ENCODE data around the gene CCNI.
"Not testable (repeated sequence)": the region's sequence is repeated elsewhere in the genome, so short reads cannot be mapped to it uniquely, and the experiment has no call there.

Gene CCNI

DNA sequence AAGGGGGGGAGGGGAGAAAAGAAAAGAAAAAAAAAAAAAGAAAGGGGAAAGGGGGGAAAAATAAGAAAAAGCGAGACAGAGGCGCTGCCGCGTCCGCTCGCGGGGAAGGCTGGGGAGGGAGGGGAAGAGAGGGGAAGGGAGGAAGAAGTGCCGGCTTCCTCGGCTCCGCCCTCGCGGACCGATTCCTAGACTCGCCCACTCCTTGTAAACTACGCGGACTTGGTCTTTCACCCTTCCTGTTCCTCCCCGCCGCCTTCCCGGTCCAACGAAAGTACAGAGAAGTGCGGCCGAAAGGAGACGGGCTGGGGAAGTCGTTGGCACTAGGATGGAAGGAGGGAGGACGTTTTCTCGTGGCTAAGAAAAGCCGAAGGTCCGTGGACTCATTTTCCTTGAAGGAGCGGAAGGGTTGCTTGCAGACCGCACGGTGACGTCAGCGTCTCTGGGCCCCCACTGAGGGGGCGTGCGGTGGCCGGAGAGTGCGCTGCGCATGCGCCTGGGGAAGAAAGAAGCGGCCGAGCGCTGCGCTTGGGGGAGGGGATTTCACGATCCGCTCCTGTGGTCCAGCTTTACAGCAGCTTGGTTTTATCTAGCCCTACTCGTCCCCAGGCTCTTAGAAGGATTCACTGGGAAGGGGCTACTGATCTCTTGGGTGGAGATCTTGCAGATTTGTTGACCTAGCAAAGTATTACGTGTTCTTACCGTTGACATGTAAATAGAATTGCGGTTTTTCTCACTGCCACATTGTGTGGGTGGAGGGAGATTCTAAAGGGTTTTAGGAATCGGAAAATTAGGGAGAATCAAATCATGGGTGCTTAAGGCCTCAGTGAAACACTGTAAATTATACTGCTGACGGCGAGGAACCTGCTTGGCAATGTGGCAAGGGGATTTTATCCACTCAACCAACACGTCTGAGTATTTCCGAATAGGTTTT, at the start of gene CCNI:
Gene CCNI, minus strand, starts transcription at position 121 of the 931 bp plus-strand sequence. CDS start 9,627 bp downstream, outside the sequence.
- DNase-seq (ENCODE audit: low read depth in 2 of 2), result peak; percentile 81 to 85

DNA sequence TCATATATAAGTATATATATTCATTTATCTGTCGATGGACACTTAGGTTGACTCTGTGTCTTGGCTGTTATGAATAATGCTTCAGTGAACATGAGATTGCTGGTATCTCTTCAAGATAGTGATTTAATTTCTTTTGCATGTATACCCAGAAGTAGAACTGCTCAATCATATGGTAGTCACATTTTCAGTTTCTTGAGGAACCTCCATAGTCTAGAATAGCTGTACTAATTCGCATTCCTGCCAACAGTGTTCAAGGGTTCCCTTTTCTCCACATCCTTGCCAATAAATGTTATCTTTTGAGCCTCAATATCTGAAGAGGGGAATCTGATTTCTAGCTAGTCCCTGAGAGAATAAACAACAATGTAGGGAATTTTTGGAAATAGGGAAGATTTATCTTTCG, 48.8 kb upstream of the CCNI start:
- no peak for DNase-seq (ENCODE audit: low read depth in 2 of 2)

DNA sequence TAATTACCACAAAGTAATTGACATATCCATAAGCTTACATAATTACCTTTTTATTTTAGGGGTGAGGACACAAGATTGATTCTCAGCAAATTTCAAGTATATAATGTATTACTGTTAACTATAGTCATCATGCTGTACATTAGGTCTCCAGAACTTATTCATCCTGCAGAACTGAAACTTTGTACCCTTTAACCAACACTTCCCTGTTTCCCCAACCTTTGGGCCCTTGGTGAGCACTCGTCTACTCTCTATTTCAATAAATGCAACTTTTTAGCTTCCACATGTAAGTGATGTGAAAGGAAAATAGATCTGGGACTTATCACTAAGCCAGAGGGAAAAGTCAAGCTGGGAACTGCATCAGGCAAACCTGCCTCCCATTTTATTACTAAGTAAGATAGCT, 47.6 kb upstream of the CCNI start:
- DNase-seq (ENCODE audit: low read depth in 2 of 2), result no peak

GRCh38 chr4:77122656-77123055, 46.9 kb upstream of the CCNI start:
- DNase-seq (ENCODE audit: low read depth in 2 of 2), result no peak

- DNase-seq (ENCODE audit: low read depth in 2 of 2), result no peak
Measured at GRCh38 chr4:77121736-77122240, 46.0 kb upstream of the CCNI start.

DNA sequence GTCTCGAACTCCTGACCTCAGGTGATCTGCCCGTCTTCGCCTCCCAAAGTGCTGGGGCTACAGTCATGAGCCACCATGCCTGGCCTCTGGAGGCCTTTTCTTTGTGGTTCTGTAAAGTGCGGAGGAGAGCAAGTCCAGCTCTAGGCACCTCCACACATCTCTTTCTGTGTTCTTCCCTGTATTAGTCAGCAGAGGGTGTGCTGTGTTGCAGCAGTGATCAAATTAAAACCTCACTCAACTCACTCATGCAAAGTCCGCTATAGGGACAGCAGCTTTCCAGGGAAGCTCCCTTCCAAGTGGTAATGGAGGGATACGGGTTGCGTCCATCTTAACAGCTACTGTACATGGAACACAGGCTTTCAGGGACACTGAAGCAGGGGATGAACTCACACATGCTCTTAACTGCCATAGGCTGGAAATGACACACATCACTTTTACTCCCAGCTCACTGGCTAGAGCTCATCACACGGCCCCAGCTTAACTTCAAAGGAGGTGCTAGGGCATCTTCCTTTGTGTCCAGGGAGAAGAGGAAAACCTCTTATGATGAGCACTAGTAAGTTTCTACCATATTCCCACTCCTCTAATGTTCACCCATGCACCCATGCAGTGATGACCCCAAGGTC, 45.2 kb upstream of the CCNI start:
- no peak for DNase-seq (ENCODE audit: low read depth in 2 of 2)

GRCh38 chr4:77117721-77118120, 41.9 kb upstream of the CCNI start:
- no peak for DNase-seq (ENCODE audit: low read depth in 2 of 2)

DNA sequence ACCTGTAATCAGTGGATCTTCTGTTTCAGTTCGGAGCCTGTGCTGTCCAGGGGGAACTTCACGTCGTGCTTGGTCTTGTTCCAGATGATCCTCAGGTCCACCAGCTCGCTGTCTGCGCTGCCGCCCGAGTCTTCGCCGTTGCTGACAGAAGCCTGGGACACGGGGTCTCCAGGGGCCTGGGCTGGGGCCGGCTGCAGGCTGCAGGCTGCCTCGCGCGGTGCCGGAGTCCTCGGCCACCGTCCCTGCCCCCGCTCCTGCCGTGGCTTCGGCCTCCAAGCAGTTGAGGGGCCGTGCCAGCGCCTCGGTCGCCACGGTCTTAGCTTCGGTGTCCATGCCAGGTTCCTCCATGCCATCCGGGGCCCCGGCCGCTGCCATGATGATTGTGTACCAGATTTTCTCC, 37.3 kb upstream of the CCNI start:
- no peak for DNase-seq (ENCODE audit: low read depth in 2 of 2)

DNA sequence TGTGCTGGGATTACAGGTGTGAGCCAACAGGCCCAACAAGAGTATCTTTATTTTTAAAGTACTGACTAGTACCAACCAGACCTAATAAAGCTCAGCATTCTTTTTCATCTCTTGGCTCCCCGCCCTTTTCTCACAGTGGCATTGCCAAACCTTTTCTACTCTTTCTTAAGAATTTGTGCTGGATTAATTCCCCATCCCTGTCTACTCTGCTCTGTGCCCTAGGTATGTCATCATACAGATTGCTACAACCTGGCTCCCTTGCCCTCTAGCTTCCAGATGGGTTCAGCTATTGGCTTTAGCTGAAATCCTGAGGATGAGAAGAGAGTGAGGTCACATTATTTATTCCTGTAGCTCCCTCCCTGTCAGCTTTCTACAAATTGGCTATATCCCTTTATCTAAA, 34.9 kb upstream of the CCNI start:
- DNase-seq (ENCODE audit: low read depth in 2 of 2), result no peak

- DNase-seq (ENCODE audit: low read depth in 2 of 2), result no peak
Measured at GRCh38 chr4:77104791-77105540, 29.2 kb upstream of the CCNI start.

DNA sequence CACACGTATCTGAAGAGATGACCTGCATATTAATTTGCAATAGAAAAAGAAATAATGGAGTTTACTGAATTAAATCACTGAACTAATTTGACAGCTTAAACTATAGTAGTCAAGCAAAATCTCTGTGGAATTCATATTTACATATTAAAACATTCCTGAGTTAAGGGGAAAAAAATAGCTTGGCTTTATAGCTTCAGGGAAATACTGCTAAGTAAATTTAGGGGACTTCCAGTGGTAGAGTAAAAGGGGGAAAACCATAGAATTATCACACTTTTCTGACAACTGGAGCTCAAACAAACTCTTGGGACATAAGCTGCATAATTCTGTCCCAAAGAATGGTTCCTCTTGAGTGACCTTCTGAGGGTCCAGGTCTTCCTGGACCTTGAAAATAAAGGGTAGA, 28.6 kb upstream of the CCNI start:
- DNase-seq (ENCODE audit: low read depth in 2 of 2), result no peak

DNA sequence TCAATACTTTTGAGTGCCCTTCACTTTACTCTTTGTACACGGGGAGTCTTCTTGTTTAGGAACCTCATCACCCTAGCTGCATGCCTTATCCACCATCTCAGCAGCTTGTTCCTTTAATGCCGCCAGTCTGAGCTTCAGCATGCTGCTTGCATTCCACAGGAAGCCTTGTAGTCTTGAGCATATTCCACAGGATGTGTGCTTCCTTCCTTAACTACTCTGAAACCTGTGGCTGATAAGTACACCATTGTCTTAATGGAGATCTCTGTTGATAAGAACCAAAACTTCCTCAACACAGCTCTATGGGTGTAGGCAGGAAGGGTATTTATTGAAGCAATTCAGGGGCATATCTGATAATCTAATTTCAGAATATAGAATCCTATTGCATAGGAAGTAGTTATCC, 24.4 kb upstream of the CCNI start:
- DNase-seq (ENCODE audit: low read depth in 2 of 2), result no peak

- DNase-seq (ENCODE audit: low read depth in 2 of 2), result no peak
Measured at GRCh38 chr4:77097611-77098010, 21.8 kb upstream of the CCNI start.

- DNase-seq (ENCODE audit: low read depth in 2 of 2), result peak; percentile 26 to 51
Measured at GRCh38 chr4:77095101-77095821, 19.5 kb upstream of the CCNI start.

GRCh38 chr4:77094496-77094895, 18.7 kb upstream of the CCNI start:
- no peak for DNase-seq (ENCODE audit: low read depth in 2 of 2)

- DNase-seq (ENCODE audit: low read depth in 2 of 2), result no peak
Measured at GRCh38 chr4:77093401-77093800, 17.6 kb upstream of the CCNI start.

DNA sequence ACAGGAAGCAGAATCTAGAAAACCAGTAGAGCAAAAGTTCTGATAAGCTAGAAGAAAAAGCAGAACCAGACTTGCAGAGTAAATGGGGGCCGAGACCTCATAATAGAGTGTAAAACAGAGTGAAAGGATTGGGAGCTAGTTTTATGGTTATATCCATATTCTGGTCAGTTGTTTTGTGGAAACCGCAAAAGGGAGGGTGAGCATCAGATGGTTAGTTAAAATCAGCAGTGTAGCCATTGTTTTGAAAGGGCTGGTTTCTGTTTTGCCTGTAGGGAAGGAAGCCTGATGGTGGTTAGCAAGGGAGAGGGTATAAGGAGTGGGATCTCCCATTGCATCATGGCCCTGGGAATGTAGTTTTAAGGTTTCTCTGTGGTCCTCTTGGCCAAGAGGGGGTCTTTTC, 17.2 kb upstream of the CCNI start:
- DNase-seq (ENCODE audit: low read depth in 2 of 2), result no peak

DNA sequence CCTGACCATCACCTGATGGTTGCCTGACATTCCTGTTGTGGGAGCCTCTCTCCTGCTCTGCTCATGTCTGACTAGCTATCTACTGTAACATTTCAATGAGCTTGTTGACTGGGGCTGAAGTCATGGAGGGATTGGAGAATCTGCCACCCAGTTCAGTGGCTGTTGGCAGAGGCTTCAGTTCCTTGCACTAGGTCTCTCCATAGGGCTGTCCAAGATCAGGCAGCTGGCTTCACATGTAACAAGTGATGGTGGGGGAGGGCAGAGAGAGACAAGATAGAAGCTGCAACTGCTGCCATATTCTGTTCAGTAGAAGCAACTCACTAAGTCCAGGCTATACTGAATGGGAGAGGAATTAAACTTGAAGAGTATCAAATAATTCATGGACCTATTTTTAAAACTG, 14.1 kb upstream of the CCNI start:
- no peak for DNase-seq (ENCODE audit: low read depth in 2 of 2)

- not testable (repeated sequence) for DNase-seq (ENCODE audit: low read depth in 2 of 2)
Measured at GRCh38 chr4:77087027-77087426, 11.2 kb upstream of the CCNI start.

- DNase-seq (ENCODE audit: low read depth in 2 of 2), result no peak
Measured at GRCh38 chr4:77084019-77084639, 8.3 kb upstream of the CCNI start.
